Large intestine (tissue), 3 donors: ENCODE data around the gene XPOT. TPM values are rescaled to one million over a fixed set of nuclear protein-coding genes. Genes with fewer than 3 reads are reported as not detected.

ENCODE experiments used
- DNase-seq, 2 donors: peaks; one replicate each; pipeline versions ENCODE4 v3.0.0 to v3.0.0-alpha.2; 2013
- H3K27ac ChIP-seq: one replicate; pipeline ENCODE4 v1.5.1; 2013; ENCODE audit warnings: low read length
- H3K27me3 ChIP-seq: 2 replicates; pipeline ENCODE4 v1.6.1; 2013; ENCODE audit warnings: low read length; ENCODE audit not compliant: control insufficient read depth, insufficient read depth
- H3K36me3 ChIP-seq: 2 replicates; pipeline ENCODE4 v1.6.1; 2013; ENCODE audit warnings: low read length; ENCODE audit not compliant: control insufficient read depth, insufficient read depth
- H3K4me1 ChIP-seq: one replicate; pipeline ENCODE4 v1.6.1; 2013; ENCODE audit warnings: low read length; ENCODE audit not compliant: control insufficient read depth, insufficient read depth
- H3K4me3 ChIP-seq: one replicate; pipeline ENCODE4 v1.5.1; 2013; ENCODE audit warnings: low read length
- H3K9me3 ChIP-seq: one replicate; pipeline ENCODE4 v1.6.1; 2013; ENCODE audit warnings: mild to moderate bottlenecking, low read depth, low read length, moderate library complexity; ENCODE audit not compliant: control insufficient read depth
- WGBS: methylation state at CpG from one replicate; pipeline ENCODE4 v1.1.5; 2013; ENCODE audit warnings: low lambda C conversion rate; ENCODE audit not compliant: insufficient coverage; 5-methylcytosine and 5-hydroxymethylcytosine counted together
- polyA plus RNA-seq: library from polyadenylated mRNA; unstranded; fragments of 120-200 nt; gene quantifications from one replicate; pipeline ENCODE4 v1.2.1, GENCODE V29; 2013

Gene XPOT
- polyA plus RNA-seq, 1 donor: 27.6 TPM

GRCh38 chr12:64418209-64418608 is 14.0 kb downstream of the XPOT start:
- Histone ChIP-seq H3K9me3 (no peaks in the 10 kb centered on the region), H3K4me1 (no peaks in the 10 kb centered on the region), H3K36me3 (peaks cover 61% of the 10 kb centered on the region), H3K27ac (no peak overlapping the region), H3K4me3 (no peak overlapping the region), H3K27me3 (no peaks in the 10 kb centered on the region)
- no peak for DNase-seq

GRCh38 chr12:64419696-64420095 is 15.5 kb downstream of the XPOT start:
- no peak for DNase-seq
- Histone ChIP-seq H3K36me3 (peaks cover 68% of the 10 kb centered on the region), H3K27ac (no peak overlapping the region), H3K4me3 (no peak overlapping the region), H3K4me1 (no peaks in the 10 kb centered on the region), H3K27me3 (no peaks in the 10 kb centered on the region), H3K9me3 (no peaks in the 10 kb centered on the region)
- WGBS: 100% methylated on average over 1 of the region's 3 CpGs

- no peak overlapping the region for H3K27ac ChIP-seq
- WGBS: no CpG with 5 or more reads among the region's 1 CpG
- no peaks in the 10 kb centered on the region for H3K4me1 ChIP-seq
- no peak overlapping the region for H3K4me3 ChIP-seq
- no peaks in the 10 kb centered on the region for H3K27me3 ChIP-seq
- H3K36me3 ChIP-seq: peaks cover 79% of the 10 kb centered on the region
- H3K9me3 ChIP-seq: no peaks in the 10 kb centered on the region
- DNase-seq: no peak
These were observed 23.8 kb downstream of the XPOT start for GRCh38 chr12:64427988-64428387.

GRCh38 chr12:64428956-64429355 is 24.8 kb downstream of the XPOT start:
- WGBS: no CpG with 5 or more reads among the region's 4 CpGs
- Histone ChIP-seq H3K9me3 (no peaks in the 10 kb centered on the region), H3K4me1 (no peaks in the 10 kb centered on the region), H3K36me3 (peaks cover 78% of the 10 kb centered on the region), H3K27ac (no peak overlapping the region), H3K4me3 (no peak overlapping the region), H3K27me3 (no peaks in the 10 kb centered on the region)
- no peak for DNase-seq

GRCh38 chr12:64430886-64431285 is 26.7 kb downstream of the XPOT start:
- Histone ChIP-seq H3K27me3 (no peaks in the 10 kb centered on the region), H3K27ac (no peak overlapping the region), H3K4me1 (no peaks in the 10 kb centered on the region), H3K4me3 (no peak overlapping the region), H3K9me3 (no peaks in the 10 kb centered on the region), H3K36me3 (peaks cover 68% of the 10 kb centered on the region)
- no CpG with 5 or more reads among the region's 2 CpGs for WGBS
- DNase-seq: no peak

- no peaks in the 10 kb centered on the region for H3K9me3 ChIP-seq
- H3K36me3 ChIP-seq: peaks cover 67% of the 10 kb centered on the region
- H3K27me3 ChIP-seq: no peaks in the 10 kb centered on the region
- H3K27ac ChIP-seq: no peak overlapping the region
- no peak overlapping the region for H3K4me3 ChIP-seq
- WGBS: 90% methylated on average over 2 of the region's 4 CpGs
- DNase-seq: no peak
- no peaks in the 10 kb centered on the region for H3K4me1 ChIP-seq
These were observed 27.6 kb downstream of the XPOT start for GRCh38 chr12:64431791-64432190.

- WGBS: no CpG with 5 or more reads among the region's 5 CpGs
- no peak for DNase-seq
- Histone ChIP-seq H3K4me3 (no peak overlapping the region), H3K27me3 (no peaks in the 10 kb centered on the region), H3K4me1 (no peaks in the 10 kb centered on the region), H3K9me3 (no peaks in the 10 kb centered on the region), H3K27ac (no peak overlapping the region), H3K36me3 (peaks cover 70% of the 10 kb centered on the region)
These were observed 29.7 kb downstream of the XPOT start for GRCh38 chr12:64433915-64434314.

- H3K4me3 ChIP-seq: no peak overlapping the region
- no peaks in the 10 kb centered on the region for H3K9me3 ChIP-seq
- no peaks in the 10 kb centered on the region for H3K27me3 ChIP-seq
- no CpG with 5 or more reads among the region's 1 CpG for WGBS
- H3K36me3 ChIP-seq: peaks cover 58% of the 10 kb centered on the region
- H3K27ac ChIP-seq: no peak overlapping the region
- DNase-seq: no peak
- no peaks in the 10 kb centered on the region for H3K4me1 ChIP-seq
These were observed 35.9 kb downstream of the XPOT start for GRCh38 chr12:64440100-64440499.

GRCh38 chr12:64445490-64445889 is 41.3 kb downstream of the XPOT start:
- WGBS: no CpG with 5 or more reads among the region's 2 CpGs
- H3K27ac ChIP-seq: no peak overlapping the region
- H3K9me3 ChIP-seq: no peaks in the 10 kb centered on the region
- no peaks in the 10 kb centered on the region for H3K4me1 ChIP-seq
- H3K4me3 ChIP-seq: no peak overlapping the region
- H3K27me3 ChIP-seq: no peaks in the 10 kb centered on the region
- DNase-seq: no peak
- peaks cover 36% of the 10 kb centered on the region for H3K36me3 ChIP-seq

GRCh38 chr12:64446295-64446694 is 42.1 kb downstream of the XPOT start:
- H3K9me3 ChIP-seq: no peaks in the 10 kb centered on the region
- peaks cover 32% of the 10 kb centered on the region for H3K36me3 ChIP-seq
- no peaks in the 10 kb centered on the region for H3K27me3 ChIP-seq
- no peaks in the 10 kb centered on the region for H3K4me1 ChIP-seq
- H3K27ac ChIP-seq: no peak overlapping the region
- WGBS: 100% methylated on average over 1 of the region's 1 CpG
- no peak for DNase-seq
- no peak overlapping the region for H3K4me3 ChIP-seq

GRCh38 chr12:64450057-64450640 is 46.0 kb downstream of the XPOT start:
- DNase-seq: no peak
- H3K27ac ChIP-seq: no peak overlapping the region
- no peaks in the 10 kb centered on the region for H3K4me1 ChIP-seq
- H3K27me3 ChIP-seq: no peaks in the 10 kb centered on the region
- H3K36me3 ChIP-seq: peaks cover 14% of the 10 kb centered on the region
- no peak overlapping the region for H3K4me3 ChIP-seq
- WGBS: no CpG with 5 or more reads among the region's 2 CpGs
- H3K9me3 ChIP-seq: no peaks in the 10 kb centered on the region
